Caki2 (cell line): ENCODE measurements around the gene TTC21A. TPM values are rescaled to one million over a fixed set of nuclear protein-coding genes. Genes with fewer than 3 reads are reported as not detected.

ENCODE experiments used
- DNase-seq: peaks from one replicate; pipeline ENCODE4 v3.0.0-alpha.2; 2015; ENCODE audit warnings: low read depth
- in situ Hi-C: cut with HindIII; loops from 2 replicates; pipeline ENCODE4 v1.10.0; 2016; ENCODE audit warnings: low sequenced_read_pairs, low pct_unique_long_range_greater_than_20kb, mixed read lengths
- total RNA-seq: library from RNA; depleted of rRNA; stranded (reverse); fragments of >200 nt; shearing (Covaris generic); gene quantifications from 2 replicates; pipeline ENCODE4 v1.2.3, GENCODE V29; 2014; ENCODE audit warnings: low replicate concordance

The TTC21A gene
- total RNA-seq, 1 experiment from 2014 or later = 0.54 TPM

DNA sequence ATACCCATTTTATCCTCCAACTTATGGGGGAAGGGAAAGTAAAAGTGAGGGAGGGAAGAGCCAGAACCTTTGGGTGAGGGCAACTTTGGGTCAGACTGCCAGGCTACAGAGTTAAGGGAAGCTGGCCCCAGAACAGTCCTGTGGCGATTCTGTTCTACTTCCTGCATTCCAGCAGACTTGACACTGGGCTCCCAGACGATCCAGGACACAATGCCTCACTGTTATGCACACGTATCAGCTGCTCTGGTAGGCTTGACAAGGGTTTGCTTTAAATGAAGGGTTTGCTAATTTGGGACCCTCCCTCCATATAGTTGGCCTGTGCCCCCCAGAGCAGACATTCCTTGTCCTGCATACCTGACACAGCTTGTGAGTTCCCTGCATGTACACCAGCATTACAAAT lies 10.7 kb upstream of the TTC21A start:
- no peak for DNase-seq
- in situ Hi-C loops = no loop called here

DNA sequence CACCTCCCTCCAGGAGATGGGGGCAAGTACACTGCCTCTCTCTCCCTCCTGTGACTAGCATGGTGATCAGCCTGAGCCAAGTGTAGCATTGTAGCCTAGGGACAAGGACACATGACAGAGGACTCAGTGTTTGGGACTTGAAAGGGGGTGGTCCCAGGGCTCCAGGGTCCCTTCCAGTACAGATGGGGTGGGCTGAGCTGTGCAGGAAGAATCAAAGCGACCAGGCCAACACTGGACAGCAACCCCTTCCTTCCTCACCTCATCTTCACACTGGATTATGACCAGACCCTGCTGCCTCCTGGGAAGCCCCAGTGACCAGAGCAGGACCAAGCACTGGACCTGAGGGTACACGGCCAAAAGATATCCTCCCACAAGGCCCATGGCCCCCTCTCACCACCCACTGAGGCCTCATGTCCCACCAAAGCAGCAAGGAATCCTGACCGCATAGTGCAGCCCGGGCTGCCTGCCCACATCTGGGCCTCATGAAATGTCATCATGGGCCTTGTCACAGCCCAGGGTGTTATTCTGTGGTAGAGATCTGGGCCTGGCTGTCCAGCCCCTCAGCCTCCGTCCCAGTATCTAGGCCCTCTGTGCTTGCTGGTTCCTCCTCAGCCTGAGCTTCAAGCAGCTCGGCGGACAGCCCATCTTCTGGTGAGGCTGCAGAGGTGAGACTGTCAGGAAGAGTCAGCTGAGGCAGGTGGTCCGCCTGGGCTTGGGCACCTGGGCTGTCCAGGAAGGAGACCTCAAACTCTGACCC lies 9.6 kb upstream of the TTC21A start:
- DNase-seq = no peak
- in situ Hi-C loops = no loop called here

DNA sequence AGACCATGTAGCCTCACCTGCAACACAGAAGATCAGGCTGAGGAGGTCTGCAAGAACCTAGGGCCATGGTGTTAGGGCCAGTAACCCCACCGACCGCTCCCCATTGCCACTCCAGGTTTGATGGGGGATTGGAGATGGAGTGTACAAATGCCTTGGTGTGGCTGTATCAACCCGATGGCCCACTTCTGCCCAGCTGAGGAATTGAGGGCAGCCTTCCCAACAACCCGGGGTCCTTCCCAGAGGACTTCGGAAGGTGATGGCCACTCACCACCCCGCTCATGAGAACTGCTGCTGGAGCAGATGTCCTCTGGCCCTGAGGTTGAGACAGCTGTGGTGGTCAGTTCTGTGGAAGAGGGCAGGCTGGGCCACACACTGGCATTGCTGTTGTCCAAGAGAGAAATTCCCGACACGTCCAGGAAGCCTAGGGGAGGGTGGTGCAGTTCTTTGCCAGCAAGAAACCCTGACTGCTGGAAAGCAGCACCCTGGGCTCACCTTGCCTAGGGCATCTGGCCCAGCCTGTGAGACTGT lies 8.9 kb upstream of the TTC21A start:
- in situ Hi-C loops = no loop called here
- no peak for DNase-seq

DNA sequence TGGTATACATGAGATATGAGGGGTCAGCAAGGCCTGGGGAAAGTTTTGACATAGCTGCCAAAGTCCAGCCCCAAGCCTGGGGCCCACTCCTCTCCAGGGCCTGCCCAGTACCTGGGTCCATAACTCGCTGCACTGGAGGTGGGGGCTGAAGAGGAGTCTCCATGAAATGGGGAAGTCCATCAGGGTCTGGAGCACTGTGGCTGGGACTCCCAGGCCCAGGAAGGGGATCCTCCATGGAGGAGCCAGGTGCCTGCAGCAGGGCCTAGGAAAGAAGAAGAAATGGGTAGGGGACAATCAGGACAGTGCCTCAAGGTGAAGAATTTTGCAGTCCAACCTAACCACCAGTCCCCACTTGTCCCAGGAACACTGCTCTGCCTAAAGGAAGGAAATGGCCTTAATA lies 8.2 kb upstream of the TTC21A start:
- no peak for DNase-seq
- in situ Hi-C loops = no loop called here

DNA sequence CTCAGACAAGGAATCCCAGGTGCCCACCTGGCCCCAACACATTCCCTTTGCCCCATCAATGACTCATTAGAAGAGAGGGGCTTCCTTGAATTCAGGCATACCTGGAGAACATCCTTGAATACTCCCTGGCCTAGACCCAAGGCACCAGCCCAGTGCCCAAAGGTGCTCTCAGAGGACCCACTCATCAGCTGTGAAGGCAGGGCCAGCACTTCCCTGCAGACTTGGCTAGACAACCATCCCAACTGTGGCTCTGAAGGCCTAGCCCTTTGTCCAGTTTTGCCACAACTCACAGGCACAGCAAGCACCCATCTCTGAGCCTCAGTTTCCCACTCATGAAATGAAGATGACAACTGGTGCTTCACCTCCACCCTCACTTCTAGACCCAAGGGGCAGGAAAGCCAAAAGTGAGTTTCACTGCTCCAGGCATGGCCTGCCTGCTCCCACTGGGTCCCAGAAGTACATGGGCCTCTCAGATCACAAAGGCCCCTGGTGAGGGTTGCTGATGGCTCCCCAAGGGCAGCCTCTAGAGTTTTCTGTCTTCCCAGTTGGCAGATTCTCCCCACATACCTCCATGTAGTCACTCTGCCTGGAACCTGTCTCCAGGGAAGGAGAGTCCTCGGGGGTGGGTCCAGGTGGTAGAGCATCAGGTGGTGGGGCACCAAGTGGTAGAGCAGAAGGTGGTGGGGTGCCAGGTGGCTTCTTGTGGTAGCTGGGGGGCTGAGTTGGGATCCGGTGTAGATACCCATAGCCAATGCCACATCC lies 7.6 kb upstream of the TTC21A start:
- in situ Hi-C loops = no loop called here
- no peak for DNase-seq

GRCh38 chr3:39100500-39100886 lies 7.0 kb upstream of the TTC21A start:
- DNase-seq = no peak
- in situ Hi-C loops = no loop called here

- in situ Hi-C loops = no loop called here
- DNase-seq = no peak
Observed at GRCh38 chr3:39101022-39101689, 6.3 kb upstream of the TTC21A start.

DNA sequence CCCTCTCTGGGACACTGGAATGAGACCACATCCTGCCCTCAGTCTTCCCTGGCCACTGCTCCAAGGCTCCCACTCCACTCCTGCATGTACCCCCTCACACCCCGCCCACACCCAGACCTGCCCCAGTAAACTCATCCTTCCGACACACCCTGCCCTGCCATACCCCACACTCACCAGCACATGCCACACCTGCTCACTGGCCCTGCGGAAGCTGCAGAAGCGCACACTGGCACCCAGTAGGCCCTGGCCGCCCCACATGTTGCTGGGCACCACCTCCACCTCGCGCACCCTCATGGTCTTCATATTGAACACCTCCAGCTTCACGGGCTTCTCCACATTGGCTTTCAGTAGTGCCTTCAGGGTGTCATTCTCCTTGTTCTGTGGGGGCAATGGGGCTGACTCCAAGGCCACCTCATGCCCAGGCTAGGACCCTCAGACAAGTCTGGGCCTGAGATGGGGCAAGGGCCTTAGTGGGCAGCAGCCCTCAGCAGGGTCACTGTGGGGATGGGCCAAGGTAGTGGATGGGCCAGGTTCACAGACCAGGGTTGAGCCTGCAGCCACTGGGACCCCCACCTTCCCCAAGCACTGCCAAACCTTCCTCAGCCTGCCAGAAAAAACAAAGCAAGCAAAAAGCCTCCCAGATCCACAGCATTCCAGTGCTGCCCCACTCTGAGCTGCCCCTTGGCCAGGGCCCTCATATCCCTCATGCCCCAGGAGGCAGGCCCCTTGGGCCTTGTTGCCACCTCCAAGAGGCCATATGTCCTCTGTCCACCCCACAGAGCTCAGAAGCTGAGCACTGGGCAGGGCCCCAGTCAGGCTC lies 4.8 kb upstream of the TTC21A start:
- no peak for DNase-seq
- in situ Hi-C loops = no loop called here

DNA sequence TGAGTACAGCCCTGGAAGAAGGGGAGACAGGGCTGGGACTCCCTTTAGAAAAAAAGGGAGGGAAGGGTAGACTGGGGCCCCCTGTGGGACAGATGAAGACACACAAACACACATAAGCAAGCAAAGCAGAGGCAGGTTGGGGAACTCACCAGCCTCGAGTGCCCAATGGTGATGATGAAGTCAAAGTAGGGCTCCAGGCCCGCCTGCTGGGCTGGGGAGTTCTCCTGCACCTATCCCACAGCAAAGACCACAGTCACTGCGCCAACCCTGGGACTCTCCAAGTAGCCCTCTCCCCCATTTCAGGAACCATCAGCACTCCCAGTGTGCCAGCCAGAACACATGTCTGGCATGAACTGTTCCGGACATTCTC lies 4.2 kb upstream of the TTC21A start:
- no peak for DNase-seq
- in situ Hi-C loops = no loop called here

GRCh38 chr3:39103791-39104552 lies 3.5 kb upstream of the TTC21A start:
- in situ Hi-C loops = no loop called here
- DNase-seq = no peak

- in situ Hi-C loops = no loop called here
Observed at GRCh38 chr3:39104961-39105686, 2.4 kb upstream of the TTC21A start.

DNA sequence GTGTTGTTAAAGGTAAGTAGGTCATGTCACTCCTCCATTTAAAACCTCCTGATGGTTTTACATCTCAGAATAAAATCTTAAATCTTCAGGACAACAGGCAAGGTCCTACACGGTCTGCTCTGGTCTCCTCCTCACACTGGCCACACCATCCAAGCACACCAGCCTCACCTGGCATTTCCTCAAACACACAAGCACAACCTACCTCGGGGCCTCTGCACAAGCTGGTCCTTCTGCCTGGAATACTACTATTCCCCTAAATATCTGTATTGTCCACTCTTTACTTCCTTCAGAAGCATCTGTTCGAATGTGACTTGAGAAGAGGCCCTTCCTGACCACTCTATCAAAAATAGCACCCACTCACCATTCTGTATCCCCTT lies 1.8 kb upstream of the TTC21A start:
- no peak for DNase-seq
- in situ Hi-C loops = no loop called here

More at GRCh38 chr3:39104961-39105686, 2.4 kb upstream of the TTC21A start:
- no peak for DNase-seq

GRCh38 chr3:39106281-39106811 lies 1.1 kb upstream of the TTC21A start:
- in situ Hi-C loops = no loop called here
- no peak for DNase-seq

GRCh38 chr3:39106851-39107387 lies 561 bp upstream of the TTC21A start:
- DNase-seq = no peak
- in situ Hi-C loops = no loop called here

GRCh38 chr3:39108200-39108710 lies 775 bp downstream of the TTC21A start:
- in situ Hi-C loops = no loop called here
- DNase-seq = no peak

DNA sequence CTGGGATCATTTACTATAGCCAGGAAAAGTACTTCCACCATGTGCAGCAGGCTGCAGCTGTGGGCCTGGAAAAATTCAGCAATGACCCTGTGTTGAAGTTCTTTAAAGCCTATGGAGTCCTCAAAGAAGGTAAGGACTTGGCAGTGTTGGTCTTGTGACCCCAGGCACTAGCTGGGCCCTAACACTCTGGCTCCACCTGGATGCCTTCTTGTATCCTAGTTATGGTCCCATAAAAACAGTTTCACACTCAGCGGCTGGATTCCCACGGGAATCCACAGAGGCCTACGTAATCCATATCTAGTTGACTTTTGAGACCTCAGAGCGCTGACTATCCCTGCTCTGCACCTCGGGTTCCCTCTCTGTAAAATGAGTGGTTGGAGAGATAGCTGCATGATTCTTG lies 1.6 kb downstream of the TTC21A start:
- no peak for DNase-seq
- in situ Hi-C loops = no loop called here
